NOMO-1 (cell line): Measurements from ENCODE around the gene CEP131.
A peak's percentile ranks its signal among the peaks of the same experiment; 100 is the strongest.
"Not testable (repeated sequence)": the region's sequence is repeated elsewhere in the genome, so short reads cannot be mapped to it uniquely, and the experiment has no call there.

Source experiments
- DNase-seq, 2 experiments: peaks; one replicate each; lab custom pipeline; 2025; ENCODE audit not compliant: unreplicated experiment in 2 of 2; lab: John Stamatoyannopoulos, UW

CEP131 gene

GRCh38 chr17:81157848-81158687, 64.7 kb downstream of the CEP131 start:
- no peak for DNase-seq

DNA sequence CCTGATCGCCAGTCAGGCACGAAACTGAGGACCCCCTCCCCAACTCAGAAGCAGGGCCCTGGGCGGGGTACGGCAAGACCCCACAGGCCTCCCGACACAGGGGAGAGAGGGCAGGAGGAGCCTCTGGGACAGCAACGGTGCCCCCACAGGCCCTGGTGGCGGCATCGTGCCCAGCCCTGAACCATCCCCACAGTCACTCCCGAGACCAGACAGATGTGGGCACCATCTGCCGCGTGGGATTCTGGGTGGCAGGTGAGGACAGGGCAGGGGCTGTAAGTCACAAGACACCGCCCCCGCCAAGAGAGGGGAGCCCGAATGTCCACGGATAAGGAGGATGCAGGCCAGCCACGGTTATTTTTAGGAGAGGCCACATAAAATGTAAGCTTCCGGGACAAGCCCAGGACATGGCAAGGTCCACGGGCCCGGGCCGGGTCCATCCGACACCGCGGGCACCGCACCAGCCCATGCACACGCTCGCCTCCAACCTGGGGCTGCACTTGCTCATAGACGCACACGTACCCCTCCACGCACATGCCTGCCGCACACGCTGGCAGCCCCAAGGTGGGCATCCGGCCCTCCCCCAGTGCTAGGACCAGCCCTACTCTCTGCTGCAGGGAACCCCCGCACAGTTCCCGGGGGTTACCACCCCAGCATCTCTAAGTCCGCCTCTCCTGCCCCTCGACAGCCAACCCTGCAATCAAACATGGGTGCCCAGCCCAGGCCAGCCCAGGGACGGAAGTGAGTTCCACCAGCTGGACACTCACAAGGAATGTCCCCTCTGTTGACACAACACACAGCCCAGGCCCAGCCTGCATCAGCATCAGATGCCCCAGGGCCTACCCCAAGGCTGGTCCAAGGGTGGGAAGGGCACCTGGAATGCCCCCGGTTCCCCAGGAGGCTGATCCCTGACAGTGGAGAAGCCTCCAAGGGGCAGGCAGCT, 65.6 kb downstream of the CEP131 start:
- DNase-seq = no peak

GRCh38 chr17:81154961-81155360, 67.8 kb downstream of the CEP131 start:
- no peak for DNase-seq

DNA sequence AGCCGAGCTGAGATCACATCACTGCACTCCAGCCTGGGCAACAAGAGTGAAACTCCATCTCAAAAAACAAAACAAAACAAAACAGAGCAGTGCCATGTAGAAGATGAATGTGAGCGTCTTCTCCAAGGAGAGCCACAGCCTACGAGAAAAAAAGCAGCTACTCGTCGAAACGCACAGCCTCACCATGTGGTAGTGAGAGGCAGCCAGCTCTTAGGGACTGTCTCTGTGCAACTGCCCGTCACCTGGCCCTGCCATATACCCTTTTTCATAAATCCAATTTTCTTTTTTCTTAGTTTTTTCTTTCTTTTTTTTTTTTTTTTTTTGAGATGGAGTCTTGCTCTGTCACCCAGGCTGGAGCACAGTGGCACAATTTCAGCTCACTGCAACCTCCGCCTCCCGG, 68.7 kb downstream of the CEP131 start:
- not testable (repeated sequence) for DNase-seq

GRCh38 chr17:81153340-81153803, 69.4 kb downstream of the CEP131 start:
- peak; percentile 41 to 66 for DNase-seq

DNA sequence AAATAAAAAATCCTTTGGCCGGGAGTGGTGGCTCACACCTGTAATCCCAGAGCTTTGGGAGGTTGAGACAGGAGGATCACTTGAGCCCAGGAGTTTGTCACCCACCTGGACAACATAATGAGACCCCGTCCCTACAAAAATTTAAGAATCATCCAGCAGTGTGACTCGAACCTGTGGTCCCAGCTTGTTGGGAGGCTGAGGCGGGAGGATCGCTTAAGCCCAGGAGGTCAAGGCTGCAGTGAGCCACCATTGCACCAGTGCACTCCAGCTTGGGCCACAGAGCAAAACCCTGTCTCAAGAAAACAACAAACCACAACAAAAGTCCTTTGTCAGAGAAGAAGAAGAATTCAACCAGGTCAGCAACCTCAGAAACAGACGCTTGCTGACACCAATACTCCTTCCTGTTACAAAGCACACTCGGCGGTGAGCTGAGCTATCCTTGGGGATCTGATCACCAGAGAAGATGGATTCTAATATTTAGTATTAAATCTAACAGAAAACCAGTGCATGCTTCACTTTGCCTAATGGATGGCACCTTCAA, 70.4 kb downstream of the CEP131 start:
- DNase-seq = no peak

- DNase-seq = no peak
Measured at GRCh38 chr17:81151278-81151677, 71.5 kb downstream of the CEP131 start.

DNA sequence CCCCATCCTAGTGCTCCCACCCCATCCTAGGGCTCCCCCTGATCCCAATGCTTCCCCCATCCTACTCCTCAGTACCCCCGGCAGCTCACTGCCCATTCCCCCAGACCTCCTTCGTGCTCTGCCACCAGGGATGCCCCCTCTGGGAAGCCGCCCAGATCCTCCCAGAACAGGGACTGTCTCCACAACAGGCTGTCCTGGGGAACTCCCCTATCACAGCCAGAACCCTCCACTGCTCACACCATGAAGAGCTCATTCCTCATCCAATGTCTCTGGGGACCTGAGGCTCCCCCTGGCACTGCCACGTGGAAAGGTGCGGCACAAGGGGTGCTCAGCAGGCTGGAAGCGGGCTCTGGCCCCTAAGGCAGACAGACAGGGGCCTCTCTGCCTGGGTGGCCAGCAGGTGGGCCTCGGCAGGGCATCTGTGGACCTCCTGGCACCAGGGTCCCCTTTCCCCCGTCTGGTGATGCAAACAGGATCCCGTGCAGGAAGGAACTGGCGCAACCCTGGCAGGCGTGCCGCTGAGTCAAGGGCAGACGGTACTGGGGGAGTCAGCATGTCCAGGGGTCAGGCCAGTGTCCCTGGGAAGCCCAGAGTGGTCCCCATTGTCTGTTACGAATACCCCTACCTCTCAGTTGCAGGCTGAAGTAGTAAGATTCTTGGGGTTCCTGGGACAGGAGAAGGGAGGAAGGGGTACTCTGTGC, 72.2 kb downstream of the CEP131 start:
- peak; percentile 44 to 51 for DNase-seq

DNA sequence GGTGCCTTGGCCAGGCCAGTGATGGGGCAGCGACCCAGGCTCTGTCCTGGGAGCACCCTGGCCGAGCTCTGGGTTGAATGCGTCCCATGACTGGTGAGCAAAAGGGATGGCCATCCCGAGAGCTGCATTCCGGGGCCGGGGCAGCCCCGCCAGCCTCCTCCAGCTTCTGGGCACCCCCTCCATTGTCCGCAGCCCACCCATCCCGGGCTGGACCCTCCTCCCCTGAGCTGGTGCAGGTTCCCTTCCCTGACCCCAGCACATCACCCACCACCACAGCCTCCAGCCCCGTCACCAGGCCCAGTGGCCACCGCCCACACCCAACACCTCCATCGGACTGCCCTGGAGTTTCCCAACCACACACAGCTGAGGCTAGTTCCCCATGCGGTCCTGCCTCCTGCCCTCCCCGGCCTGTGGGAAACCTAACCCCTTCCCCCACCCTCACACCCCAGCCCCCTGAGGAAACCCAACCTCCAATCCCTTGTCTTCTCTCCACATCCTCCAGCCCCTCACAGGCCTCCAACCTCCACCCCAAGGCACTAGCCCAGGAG, 73.7 kb downstream of the CEP131 start:
- DNase-seq = peak; percentile 35 to 46

GRCh38 chr17:81148571-81148970, 74.2 kb downstream of the CEP131 start:
- no peak for DNase-seq

DNA sequence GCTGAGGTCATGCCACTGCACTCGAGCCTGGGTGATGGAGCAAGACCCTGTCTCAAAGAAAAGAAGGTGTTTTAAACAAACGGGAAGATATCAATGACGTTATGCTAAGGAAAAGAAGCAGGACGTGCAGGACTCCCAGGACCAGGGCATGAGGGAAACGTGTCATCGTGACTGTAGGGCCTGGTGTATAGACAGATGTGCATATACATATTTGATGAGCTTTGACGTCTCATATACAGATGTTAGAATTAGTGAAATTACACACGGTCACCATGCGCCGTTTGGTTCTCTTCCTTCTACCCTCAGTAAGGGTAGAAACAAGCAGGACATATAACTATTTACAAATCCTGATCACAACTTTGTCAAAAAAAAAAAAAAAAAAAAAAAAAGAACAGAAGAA, 75.1 kb downstream of the CEP131 start:
- DNase-seq = no peak

- DNase-seq = not testable (repeated sequence)
Measured at GRCh38 chr17:81146208-81146607, 76.6 kb downstream of the CEP131 start.

- DNase-seq = no peak
Measured at GRCh38 chr17:81144423-81144781, 78.4 kb downstream of the CEP131 start.

DNA sequence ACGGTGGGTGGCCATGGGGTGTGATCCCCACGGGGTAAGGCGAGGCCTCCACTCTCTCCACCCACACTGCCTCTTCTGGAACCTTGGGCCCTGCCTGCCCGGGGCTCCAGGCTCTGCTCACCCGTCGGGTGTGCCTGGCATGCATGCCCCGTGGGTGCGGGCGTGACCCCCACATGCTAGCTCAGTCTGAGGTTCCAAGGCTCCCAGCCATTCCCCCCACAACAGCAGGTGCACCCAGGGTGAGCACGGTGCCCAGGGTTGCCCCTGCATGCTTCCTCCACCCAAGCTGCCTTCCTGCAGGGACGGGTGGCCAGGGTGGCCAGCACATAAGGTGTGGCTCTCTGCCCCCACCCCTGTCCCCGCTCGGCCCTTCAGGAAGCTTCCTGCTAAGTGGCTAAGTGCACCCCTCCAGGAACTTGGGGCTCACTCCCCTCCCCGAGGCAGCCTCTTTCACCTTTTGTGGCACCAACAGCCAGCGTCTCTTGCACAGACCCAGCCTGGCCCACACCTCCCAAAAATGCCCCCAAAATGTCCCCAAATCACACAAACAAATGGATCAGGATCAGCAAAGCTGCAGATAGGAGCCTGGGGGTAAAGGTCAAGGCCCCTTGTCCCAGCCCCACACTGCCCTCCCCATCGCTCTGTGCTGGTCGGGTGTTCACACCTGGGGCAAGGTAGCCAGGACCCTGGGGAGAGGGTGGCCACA, 78.9 kb downstream of the CEP131 start:
- no peak for DNase-seq

- DNase-seq = no peak
Measured at GRCh38 chr17:81143200-81143527, 79.6 kb downstream of the CEP131 start.

GRCh38 chr17:81142301-81143199, 80.2 kb downstream of the CEP131 start:
- DNase-seq = peak; percentile 56 to 67

DNA sequence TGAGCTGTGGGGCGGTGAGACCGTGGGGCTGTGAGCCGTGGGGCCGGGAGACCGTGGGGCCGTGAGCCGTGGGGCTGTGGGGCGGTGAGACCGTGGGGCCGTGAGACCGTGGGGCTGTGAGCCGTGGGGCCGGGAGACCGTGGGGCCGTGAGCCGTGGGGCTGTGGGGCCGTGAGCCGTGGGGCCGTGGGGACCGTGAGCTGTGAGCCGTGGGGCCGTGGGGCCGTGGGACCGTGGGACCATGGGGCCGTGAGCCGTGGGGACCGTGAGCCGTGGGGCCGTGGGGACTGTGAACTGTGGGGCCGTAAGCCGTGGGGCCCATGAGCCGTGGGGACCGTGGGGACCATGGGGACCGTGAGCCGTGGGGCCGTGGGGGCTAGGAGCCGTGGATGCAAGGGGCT, 82.1 kb downstream of the CEP131 start:
- no peak for DNase-seq

DNA sequence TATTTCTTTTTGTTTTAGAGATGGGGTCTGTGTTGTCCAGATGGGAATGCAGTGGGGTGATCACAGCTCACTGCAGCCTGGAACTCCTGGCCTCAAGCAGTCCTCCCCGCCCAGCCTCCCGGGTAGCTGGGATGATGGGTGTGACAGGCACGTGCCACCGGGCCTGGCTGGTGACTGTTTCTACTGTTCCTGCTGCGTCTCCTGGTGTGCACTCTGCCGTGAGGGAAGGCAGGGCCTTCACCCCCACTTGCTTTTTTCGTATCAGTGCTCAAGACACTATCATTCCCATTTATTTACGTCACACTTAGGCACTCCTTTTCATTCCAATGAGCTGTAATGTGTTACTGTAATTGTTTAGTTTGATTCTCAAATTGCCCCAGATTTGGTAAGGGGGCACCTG, 82.7 kb downstream of the CEP131 start:
- no peak for DNase-seq
